ENCODE data around the gene C2orf92.

Gene C2orf92

DNA sequence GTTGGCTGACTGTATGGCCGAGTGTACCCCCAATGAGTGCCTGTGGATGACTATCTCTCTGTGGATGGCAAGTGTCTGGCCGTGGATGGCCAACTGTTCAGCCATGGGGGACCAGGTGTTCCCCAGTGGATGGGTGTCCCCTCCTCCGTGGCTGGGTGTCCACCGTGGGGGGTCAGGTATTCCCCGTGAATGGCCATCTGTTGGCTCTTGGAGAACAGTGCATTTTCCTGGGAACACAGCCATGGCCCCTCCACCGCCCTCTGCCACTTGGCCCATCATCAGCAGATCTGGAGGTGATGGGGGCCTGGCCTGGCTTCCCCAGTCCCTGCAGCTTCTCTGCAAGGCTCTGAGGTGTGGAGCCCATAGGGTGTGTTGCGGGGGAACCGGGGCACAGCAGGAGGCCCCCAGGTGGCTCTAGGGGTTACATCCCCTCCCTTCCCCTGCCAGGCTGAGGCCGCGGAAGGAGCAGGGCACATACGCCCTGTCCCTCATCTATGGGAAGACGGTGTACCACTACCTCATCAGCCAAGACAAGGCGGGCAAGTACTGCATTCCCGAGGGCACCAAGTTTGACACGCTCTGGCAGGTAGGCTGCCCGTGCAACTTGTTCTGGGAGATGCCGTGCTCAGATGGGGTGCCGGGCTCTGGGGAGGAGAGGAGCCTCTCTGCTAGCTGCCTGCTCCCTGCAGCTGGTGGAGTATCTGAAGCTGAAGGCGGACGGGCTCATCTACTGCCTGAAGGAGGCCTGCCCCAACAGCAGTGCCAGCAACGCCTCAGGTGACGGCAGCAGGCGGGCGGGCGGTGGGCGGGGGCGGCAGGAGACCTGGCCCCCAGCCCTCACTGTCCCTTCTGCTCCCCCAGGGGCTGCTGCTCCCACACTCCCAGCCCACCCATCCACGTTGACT is 63.2 kb downstream of the C2orf92 start:
- DNase-seq: no peak

DNA sequence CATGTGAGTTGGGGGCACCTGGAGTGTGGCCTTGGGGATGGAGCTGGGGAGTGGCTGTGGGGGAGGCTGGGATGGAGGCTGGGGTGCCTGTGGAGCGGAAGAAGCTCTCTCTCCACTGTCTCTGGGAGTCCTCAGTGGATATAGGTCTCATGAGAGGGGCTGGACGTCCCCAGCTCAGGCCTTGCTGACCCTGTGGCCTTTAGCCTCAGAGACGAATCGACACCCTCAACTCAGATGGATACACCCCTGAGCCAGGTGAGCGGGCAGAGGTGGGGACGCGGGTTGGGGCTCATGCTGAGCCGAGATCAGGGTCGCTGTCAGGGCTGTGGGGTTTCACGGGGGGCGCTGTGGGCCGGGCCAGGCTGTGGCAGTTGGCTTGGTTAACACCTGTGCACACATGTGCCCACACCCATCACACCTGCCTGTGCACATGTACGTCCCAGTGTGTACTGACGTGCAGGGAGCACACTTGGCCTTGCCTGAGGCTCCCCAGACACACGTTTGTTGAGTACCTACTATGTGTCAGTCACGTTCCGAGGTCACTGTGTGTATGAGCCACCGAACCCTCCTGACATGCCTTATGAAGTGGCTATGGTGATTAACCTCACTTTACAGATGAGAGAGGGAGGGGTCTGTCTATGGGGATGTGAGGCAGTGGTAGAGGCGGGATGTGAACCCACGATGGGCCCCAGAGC is 64.0 kb downstream of the C2orf92 start:
- DNase-seq: no peak

GRCh38 chr2:97734061-97735051 is 64.8 kb downstream of the C2orf92 start:
- DNase-seq: no peak

- no peak for DNase-seq
These were observed 65.6 kb downstream of the C2orf92 start for GRCh38 chr2:97735161-97735561.

DNA sequence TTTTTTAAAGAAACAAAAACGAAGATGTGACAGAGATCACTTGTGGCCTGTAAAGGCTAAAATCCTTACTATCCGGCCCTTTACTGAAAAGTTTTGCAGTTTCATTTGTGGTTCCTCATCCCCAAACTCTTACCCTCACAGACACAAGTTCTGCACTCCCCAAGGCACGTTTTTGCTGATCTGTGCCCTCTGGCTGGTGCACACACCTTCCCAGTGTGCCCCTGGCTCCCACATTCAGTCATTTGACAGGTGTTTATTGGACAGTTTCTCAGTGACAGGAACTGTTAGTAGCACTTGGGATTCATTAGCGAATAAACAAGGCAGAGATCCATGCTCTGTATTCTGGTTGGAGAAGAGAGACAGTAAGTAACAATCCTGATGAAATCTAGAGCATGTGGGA is 66.7 kb downstream of the C2orf92 start:
- DNase-seq: no peak

DNA sequence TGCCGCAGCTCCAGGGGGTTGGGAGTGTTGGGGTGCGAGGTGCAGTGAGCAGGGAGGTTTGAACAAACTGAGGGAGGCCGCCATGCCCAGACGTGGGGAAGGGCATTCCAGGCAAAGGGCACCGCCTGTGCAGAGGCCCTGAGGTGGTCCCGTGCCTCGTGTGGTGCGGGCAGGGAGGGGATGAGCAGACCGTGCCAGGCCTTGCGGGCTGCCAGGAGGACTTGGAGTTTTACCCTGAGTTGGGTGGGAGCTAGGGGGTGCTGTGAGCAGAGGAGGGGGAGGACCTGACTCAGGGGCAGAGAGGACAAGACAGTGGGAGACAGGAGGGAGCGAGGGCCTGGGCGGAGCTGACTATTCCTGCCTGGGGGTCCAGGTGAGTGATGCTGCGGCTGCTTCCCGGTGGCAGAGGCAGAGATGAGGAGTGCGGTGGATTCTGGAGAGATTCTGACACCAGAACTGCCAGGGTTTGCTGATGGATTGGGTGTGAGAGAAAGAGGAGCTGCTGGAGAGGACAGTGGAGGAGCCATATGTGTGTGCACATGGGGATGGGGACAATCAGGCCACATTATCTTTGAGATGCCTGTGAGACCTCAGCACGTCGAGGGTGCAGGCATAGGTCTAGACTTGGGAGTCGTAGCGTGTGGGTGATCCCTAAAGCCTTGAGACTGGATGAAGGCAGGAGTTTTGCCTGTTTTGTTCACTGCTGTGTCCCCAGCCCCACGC is 67.3 kb downstream of the C2orf92 start:
- no peak for DNase-seq

- DNase-seq: no peak
These were observed 68.1 kb downstream of the C2orf92 start for GRCh38 chr2:97737421-97738178.

DNA sequence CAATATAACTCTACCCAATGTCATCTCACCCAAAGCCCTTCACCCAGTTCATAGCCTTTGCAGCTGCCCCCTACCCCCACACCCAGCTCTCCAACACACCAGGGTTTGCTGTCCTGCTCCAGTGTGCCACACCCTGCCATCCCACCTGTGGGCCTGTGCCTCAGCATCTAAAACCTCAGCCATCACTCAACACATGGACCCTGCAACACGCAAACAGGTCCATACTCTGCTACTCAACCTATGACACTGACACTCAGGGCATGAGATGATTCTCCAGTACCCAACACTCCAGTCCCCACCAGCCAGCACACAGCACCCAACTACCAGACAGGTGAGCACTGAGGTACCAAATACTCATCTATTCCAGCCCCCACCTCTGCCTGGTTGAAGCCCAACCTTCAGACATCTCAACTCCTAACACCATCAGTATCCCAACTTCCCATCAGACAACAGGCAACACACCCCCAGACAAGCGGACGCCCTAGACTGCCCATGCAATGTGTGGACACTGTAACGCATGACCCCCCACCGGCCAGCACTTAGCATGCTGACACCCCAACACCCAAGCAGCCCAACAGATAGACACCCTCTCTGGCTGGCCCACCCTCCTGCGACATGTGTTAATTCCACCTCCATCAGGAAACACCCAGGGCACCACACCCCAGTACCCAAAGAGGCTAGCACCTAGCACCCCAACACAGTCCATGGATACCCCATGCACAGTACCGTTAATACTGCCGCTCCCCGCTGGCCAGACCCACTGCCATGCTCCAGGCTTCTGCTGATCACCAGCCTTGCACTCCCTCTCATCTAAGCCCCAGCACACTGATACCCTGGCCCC is 68.9 kb downstream of the C2orf92 start:
- DNase-seq: no peak

DNA sequence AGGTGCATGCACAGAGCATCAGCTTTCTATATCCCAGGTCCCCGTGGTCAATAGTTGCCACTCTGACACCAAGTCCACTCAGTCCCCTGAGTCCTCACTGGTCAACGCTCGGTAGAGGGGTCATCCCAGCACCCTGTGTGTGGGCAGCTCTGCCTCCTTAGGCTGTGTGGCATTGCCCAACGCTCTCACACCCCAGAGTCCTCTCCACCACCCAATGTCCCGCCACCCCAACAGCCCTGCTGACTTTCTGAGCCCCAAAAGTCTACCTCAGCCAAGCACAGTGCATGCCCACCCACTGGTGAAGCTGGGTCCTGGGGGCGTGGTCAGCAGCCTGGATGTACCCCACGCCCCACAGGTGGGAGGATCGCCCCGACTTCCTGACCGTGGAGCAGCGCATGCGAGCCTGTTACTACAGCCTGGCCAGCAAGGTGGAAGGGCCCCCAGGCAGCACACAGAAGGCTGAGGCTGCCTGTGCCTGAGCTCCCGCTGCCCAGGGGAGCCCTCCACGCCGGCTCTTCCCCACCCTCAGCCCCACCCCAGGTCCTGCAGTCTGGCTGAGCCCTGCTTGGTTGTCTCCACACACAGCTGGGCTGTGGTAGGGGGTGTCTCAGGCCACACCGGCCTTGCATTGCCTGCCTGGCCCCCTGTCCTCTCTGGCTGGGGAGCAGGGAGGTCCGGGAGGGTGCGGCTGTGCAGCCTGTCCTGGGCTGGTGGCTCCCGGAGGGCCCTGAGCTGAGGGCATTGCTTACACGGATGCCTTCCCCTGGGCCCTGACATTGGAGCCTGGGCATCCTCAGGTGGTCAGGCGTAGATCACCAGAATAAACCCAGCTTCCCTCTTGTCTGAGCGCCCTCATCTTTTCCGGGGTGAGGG is 69.7 kb downstream of the C2orf92 start:
- no peak for DNase-seq

- DNase-seq: no peak
These were observed 70.4 kb downstream of the C2orf92 start for GRCh38 chr2:97739893-97740245.

GRCh38 chr2:97740590-97741182 is 71.2 kb downstream of the C2orf92 start:
- peak; percentile 40 for DNase-seq

- no peak for DNase-seq
These were observed 71.7 kb downstream of the C2orf92 start for GRCh38 chr2:97741251-97741650.

GRCh38 chr2:97741686-97742085 is 72.2 kb downstream of the C2orf92 start:
- no peak for DNase-seq

- DNase-seq: peak; percentile 33
These were observed 72.9 kb downstream of the C2orf92 start for GRCh38 chr2:97742381-97742847.

DNA sequence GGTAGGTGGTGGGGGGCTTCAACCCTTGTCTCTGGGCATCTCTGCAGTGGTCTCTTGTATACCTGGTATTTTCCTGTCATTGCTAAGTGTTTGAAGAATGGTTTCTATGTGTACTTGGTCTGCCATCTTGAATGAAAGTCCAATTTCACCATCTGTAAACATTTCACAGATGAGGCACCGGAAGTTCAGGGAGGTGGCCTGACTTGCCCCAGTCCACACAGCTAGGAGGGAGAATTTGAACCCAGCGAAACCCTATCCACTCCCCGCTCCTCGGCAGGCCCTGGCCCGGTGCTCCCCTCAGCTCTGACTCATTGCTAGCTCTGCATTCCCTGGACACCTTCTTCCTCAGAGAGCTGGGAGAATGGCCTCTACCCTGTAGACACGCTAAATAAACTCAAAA is 74.4 kb downstream of the C2orf92 start:
- DNase-seq: no peak

GRCh38 chr2:97745474-97746174 is 76.1 kb downstream of the C2orf92 start:
- peak; percentile 67 for DNase-seq

- DNase-seq: no peak
These were observed 77.8 kb downstream of the C2orf92 start for GRCh38 chr2:97747285-97747684.

GRCh38 chr2:97747716-97748115 is 78.2 kb downstream of the C2orf92 start:
- no peak for DNase-seq
